ENCODE data around the gene GLI1. TPM values are rescaled to one million over a fixed set of nuclear protein-coding genes. Genes with fewer than 3 reads are reported as not detected.

GLI1 gene
- total and polyA plus RNA-seq, 2 of the 13 experiments (the other 11 are each of a cell fraction or from before 2014, with no cell fraction given) = 0.09 to 0.20 TPM

GRCh38 chr12:57430931-57431566, 28.5 kb upstream of the GLI1 start, which contains the start of gene R3HDM2 (continued):
- TF ChIP-seq, protein P1, sequence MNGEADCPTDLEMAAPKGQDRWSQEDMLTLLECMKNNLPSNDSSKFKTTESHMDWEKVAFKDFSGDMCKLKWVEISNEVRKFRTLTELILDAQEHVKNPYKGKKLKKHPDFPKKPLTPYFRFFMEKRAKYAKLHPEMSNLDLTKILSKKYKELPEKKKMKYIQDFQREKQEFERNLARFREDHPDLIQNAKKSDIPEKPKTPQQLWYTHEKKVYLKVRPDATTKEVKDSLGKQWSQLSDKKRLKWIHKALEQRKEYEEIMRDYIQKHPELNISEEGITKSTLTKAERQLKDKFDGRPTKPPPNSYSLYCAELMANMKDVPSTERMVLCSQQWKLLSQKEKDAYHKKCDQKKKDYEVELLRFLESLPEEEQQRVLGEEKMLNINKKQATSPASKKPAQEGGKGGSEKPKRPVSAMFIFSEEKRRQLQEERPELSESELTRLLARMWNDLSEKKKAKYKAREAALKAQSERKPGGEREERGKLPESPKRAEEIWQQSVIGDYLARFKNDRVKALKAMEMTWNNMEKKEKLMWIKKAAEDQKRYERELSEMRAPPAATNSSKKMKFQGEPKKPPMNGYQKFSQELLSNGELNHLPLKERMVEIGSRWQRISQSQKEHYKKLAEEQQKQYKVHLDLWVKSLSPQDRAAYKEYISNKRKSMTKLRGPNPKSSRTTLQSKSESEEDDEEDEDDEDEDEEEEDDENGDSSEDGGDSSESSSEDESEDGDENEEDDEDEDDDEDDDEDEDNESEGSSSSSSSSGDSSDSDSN (CRISPR knock-in tag; IDR thresholded peaks at IDR 0.05) = peak; percentile 74
- TF ChIP-seq LCORL (IDR thresholded peaks at IDR 0.05) = no peak
- TF ChIP-seq LCORL (CRISPR knock-in tag; IDR thresholded peaks at IDR 0.05) = peak; percentile 37; the same call in 1 of the 2 replicates
- no peak for TF ChIP-seq SP1 (IDR thresholded peaks at IDR 0.05)
- peak; percentile 78; the same call in 1 of the 2 replicates for TF ChIP-seq SP1 (CRISPR knock-in tag; IDR thresholded peaks at IDR 0.05)
- peak; percentile 89 for TF ChIP-seq REPIN1 (CRISPR knock-in tag; IDR thresholded peaks at IDR 0.05; ENCODE audit: borderline replicate concordance, low read depth)
- peak; percentile 81; the same call in 1 of the 2 replicates for TF ChIP-seq RELA (CRISPR knock-in tag; IDR thresholded peaks at IDR 0.05)
- TF ChIP-seq, protein P2, sequence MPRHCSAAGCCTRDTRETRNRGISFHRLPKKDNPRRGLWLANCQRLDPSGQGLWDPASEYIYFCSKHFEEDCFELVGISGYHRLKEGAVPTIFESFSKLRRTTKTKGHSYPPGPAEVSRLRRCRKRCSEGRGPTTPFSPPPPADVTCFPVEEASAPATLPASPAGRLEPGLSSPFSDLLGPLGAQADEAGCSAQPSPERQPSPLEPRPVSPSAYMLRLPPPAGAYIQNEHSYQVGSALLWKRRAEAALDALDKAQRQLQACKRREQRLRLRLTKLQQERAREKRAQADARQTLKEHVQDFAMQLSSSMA (CRISPR knock-in tag; IDR thresholded peaks at IDR 0.05) = peak; percentile 72; the same call in 1 of the 2 replicates
- TF ChIP-seq, protein P3, sequence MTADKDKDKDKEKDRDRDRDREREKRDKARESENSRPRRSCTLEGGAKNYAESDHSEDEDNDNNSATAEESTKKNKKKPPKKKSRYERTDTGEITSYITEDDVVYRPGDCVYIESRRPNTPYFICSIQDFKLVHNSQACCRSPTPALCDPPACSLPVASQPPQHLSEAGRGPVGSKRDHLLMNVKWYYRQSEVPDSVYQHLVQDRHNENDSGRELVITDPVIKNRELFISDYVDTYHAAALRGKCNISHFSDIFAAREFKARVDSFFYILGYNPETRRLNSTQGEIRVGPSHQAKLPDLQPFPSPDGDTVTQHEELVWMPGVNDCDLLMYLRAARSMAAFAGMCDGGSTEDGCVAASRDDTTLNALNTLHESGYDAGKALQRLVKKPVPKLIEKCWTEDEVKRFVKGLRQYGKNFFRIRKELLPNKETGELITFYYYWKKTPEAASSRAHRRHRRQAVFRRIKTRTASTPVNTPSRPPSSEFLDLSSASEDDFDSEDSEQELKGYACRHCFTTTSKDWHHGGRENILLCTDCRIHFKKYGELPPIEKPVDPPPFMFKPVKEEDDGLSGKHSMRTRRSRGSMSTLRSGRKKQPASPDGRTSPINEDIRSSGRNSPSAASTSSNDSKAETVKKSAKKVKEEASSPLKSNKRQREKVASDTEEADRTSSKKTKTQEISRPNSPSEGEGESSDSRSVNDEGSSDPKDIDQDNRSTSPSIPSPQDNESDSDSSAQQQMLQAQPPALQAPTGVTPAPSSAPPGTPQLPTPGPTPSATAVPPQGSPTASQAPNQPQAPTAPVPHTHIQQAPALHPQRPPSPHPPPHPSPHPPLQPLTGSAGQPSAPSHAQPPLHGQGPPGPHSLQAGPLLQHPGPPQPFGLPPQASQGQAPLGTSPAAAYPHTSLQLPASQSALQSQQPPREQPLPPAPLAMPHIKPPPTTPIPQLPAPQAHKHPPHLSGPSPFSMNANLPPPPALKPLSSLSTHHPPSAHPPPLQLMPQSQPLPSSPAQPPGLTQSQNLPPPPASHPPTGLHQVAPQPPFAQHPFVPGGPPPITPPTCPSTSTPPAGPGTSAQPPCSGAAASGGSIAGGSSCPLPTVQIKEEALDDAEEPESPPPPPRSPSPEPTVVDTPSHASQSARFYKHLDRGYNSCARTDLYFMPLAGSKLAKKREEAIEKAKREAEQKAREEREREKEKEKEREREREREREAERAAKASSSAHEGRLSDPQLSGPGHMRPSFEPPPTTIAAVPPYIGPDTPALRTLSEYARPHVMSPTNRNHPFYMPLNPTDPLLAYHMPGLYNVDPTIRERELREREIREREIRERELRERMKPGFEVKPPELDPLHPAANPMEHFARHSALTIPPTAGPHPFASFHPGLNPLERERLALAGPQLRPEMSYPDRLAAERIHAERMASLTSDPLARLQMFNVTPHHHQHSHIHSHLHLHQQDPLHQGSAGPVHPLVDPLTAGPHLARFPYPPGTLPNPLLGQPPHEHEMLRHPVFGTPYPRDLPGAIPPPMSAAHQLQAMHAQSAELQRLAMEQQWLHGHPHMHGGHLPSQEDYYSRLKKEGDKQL (CRISPR knock-in tag; IDR thresholded peaks at IDR 0.05; ENCODE audit: low read depth) = peak; percentile 36; the same call in 1 of the 2 replicates
- TF ChIP-seq ZNF607 (CRISPR knock-in tag; IDR thresholded peaks at IDR 0.05; ENCODE audit: borderline replicate concordance) = peak; percentile 60; the same call in 1 of the 2 replicates
- no peak for TF ChIP-seq MZF1 (CRISPR knock-in tag; IDR thresholded peaks at IDR 0.05; ENCODE audit: borderline replicate concordance)
- no peak for TF ChIP-seq SMARCE1 (IDR thresholded peaks at IDR 0.05; ENCODE audit: borderline replicate concordance)
- TF ChIP-seq ZNF367 (CRISPR knock-in tag; IDR thresholded peaks at IDR 0.05; ENCODE audit: borderline replicate concordance) = no peak
- TF ChIP-seq, protein P4, sequence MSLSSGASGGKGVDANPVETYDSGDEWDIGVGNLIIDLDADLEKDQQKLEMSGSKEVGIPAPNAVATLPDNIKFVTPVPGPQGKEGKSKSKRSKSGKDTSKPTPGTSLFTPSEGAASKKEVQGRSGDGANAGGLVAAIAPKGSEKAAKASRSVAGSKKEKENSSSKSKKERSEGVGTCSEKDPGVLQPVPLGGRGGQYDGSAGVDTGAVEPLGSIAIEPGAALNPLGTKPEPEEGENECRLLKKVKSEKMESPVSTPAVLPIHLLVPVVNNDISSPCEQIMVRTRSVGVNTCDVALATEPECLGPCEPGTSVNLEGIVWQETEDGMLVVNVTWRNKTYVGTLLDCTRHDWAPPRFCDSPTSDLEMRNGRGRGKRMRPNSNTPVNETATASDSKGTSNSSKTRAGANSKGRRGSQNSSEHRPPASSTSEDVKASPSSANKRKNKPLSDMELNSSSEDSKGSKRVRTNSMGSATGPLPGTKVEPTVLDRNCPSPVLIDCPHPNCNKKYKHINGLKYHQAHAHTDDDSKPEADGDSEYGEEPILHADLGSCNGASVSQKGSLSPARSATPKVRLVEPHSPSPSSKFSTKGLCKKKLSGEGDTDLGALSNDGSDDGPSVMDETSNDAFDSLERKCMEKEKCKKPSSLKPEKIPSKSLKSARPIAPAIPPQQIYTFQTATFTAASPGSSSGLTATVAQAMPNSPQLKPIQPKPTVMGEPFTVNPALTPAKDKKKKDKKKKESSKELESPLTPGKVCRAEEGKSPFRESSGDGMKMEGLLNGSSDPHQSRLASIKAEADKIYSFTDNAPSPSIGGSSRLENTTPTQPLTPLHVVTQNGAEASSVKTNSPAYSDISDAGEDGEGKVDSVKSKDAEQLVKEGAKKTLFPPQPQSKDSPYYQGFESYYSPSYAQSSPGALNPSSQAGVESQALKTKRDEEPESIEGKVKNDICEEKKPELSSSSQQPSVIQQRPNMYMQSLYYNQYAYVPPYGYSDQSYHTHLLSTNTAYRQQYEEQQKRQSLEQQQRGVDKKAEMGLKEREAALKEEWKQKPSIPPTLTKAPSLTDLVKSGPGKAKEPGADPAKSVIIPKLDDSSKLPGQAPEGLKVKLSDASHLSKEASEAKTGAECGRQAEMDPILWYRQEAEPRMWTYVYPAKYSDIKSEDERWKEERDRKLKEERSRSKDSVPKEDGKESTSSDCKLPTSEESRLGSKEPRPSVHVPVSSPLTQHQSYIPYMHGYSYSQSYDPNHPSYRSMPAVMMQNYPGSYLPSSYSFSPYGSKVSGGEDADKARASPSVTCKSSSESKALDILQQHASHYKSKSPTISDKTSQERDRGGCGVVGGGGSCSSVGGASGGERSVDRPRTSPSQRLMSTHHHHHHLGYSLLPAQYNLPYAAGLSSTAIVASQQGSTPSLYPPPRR (CRISPR knock-in tag; IDR thresholded peaks at IDR 0.05; ENCODE audit: borderline replicate concordance) = peak; percentile 49; the same call in 1 of the 2 replicates
- peak; percentile 76 for TF ChIP-seq CREM (IDR thresholded peaks at IDR 0.05)
- TF ChIP-seq CREM (CRISPR knock-in tag; IDR thresholded peaks at IDR 0.05) = no peak
- TF ChIP-seq ZNF713 (CRISPR knock-in tag; IDR thresholded peaks at IDR 0.05) = 0 out of 2 replicates have a peak, but pooled peaks have one; percentile 34

Measured in HepG2 (cell line).